ES-I3 (cell line): ENCODE results near the gene ISG15.
"Not testable (repeated sequence)": the region's sequence is repeated elsewhere in the genome, so short reads cannot be mapped to it uniquely, and the experiment has no call there.

Source experiments
- H3K36me3 ChIP-seq: 2 replicates; pipeline ENCODE4 v1.6.1; 2013; ENCODE audit warnings: mild to moderate bottlenecking, low read length, control low read depth, moderate library complexity; ENCODE audit not compliant: insufficient read depth
- H3K4me1 ChIP-seq: 2 replicates; pipeline ENCODE4 v1.6.1; 2013; ENCODE audit warnings: mild to moderate bottlenecking, control low read depth, low read length; ENCODE audit not compliant: insufficient read depth
- H3K9ac ChIP-seq: 2 replicates; pipeline ENCODE4 v1.6.1; 2013; ENCODE audit warnings: low read depth, mild to moderate bottlenecking, low read length, moderate library complexity
- H3K9me3 ChIP-seq: 2 replicates; pipeline ENCODE4 v1.6.1; 2013; ENCODE audit warnings: mild to moderate bottlenecking, low read length, moderate library complexity; ENCODE audit not compliant: control insufficient read depth, insufficient read depth

The ISG15 gene

GRCh38 chr1:1020415-1021009 lies 7.2 kb downstream of the ISG15 start:
- no peaks in the 10 kb centered on the region for H3K9me3 ChIP-seq
- peaks cover 34% of the 10 kb centered on the region for H3K4me1 ChIP-seq
- H3K36me3 ChIP-seq: no peaks in the 10 kb centered on the region
- H3K9ac ChIP-seq: peak overlapping the region; percentile 66

DNA sequence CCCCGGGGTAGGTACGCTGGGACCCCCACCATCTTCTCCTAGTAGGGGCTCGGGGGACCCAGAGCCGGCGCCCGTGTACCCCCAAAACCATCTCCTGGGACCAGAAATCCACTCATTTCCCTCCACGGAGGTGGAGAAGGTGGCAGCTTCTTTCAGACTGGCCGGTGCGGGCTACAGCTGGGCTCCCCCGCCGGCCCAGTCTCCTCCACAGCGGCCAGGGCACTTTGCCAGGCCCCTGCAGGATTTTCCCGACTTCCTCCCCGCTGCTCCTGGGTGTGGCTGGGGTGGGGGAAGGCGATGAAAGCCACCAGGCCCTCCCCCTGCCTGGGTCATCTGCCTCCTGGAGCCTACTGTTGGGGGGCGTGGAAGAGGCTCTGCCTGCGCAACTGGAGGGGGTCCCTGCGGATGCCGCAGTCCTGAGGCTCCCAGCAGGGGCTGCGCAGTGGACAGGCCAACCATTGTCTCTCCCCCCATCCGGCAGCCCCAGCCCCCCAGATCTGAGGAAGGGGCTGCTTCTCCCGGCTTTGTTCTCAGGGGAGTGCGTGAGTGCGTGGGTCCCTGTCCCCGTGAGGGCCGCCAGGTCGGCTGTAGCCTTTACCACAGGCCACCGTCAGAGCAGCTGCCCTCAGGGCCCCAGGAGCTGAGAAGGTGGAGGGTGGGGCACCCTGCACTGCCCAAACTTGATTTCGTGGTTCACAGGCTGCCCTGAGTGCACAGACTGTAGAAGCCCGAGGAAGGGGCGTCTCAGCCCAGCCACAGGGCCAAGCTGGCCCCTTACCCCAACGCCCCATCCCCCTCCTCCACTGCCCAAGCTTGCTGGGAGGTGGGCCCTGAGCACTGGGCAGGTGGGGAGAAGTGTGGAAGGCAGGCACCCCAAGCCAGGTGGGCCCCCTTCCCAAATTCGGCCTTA lies 8.0 kb downstream of the ISG15 start:
- H3K4me1 ChIP-seq: peaks cover 40% of the 10 kb centered on the region
- H3K9ac ChIP-seq: peak overlapping the region; percentile 66
- no peaks in the 10 kb centered on the region for H3K36me3 ChIP-seq
- no peaks in the 10 kb centered on the region for H3K9me3 ChIP-seq

GRCh38 chr1:1021920-1022259 lies 8.6 kb downstream of the ISG15 start:
- Histone ChIP-seq H3K4me1 (peaks cover 46% of the 10 kb centered on the region), H3K9me3 (no peaks in the 10 kb centered on the region), H3K9ac (peak overlapping the region; percentile 66; the same call in 1 of the 2 replicates), H3K36me3 (no peaks in the 10 kb centered on the region)

- no peak overlapping the region; the same call in 1 of the 2 replicates for H3K9ac ChIP-seq
- peaks cover 46% of the 10 kb centered on the region for H3K4me1 ChIP-seq
- H3K36me3 ChIP-seq: no peaks in the 10 kb centered on the region
- no peaks in the 10 kb centered on the region for H3K9me3 ChIP-seq
Observed at GRCh38 chr1:1022302-1023009, 9.2 kb downstream of the ISG15 start.

GRCh38 chr1:1023700-1024099 lies 10.4 kb downstream of the ISG15 start:
- H3K9me3 ChIP-seq: no peaks in the 10 kb centered on the region
- 0 out of 2 replicates have a peak overlapping the region, but pooled peaks have one; percentile 28 for H3K9ac ChIP-seq
- no peaks in the 10 kb centered on the region for H3K36me3 ChIP-seq
- H3K4me1 ChIP-seq: peaks cover 46% of the 10 kb centered on the region

- Histone ChIP-seq H3K9ac (peak overlapping the region; percentile 28), H3K9me3 (no peaks in the 10 kb centered on the region), H3K36me3 (no peaks in the 10 kb centered on the region), H3K4me1 (peaks cover 46% of the 10 kb centered on the region)
Observed at GRCh38 chr1:1024149-1024770, 11.0 kb downstream of the ISG15 start.

- H3K4me1 ChIP-seq: peaks cover 46% of the 10 kb centered on the region
- peak overlapping the region; percentile 38 for H3K9ac ChIP-seq
- no peaks in the 10 kb centered on the region for H3K9me3 ChIP-seq
- no peaks in the 10 kb centered on the region for H3K36me3 ChIP-seq
Observed at GRCh38 chr1:1024771-1025699, 11.7 kb downstream of the ISG15 start.

- Histone ChIP-seq H3K9me3 (no peaks in the 10 kb centered on the region), H3K36me3 (no peaks in the 10 kb centered on the region), H3K9ac (no peak overlapping the region), H3K4me1 (peaks cover 46% of the 10 kb centered on the region)
Observed at GRCh38 chr1:1025730-1026129, 12.4 kb downstream of the ISG15 start.

DNA sequence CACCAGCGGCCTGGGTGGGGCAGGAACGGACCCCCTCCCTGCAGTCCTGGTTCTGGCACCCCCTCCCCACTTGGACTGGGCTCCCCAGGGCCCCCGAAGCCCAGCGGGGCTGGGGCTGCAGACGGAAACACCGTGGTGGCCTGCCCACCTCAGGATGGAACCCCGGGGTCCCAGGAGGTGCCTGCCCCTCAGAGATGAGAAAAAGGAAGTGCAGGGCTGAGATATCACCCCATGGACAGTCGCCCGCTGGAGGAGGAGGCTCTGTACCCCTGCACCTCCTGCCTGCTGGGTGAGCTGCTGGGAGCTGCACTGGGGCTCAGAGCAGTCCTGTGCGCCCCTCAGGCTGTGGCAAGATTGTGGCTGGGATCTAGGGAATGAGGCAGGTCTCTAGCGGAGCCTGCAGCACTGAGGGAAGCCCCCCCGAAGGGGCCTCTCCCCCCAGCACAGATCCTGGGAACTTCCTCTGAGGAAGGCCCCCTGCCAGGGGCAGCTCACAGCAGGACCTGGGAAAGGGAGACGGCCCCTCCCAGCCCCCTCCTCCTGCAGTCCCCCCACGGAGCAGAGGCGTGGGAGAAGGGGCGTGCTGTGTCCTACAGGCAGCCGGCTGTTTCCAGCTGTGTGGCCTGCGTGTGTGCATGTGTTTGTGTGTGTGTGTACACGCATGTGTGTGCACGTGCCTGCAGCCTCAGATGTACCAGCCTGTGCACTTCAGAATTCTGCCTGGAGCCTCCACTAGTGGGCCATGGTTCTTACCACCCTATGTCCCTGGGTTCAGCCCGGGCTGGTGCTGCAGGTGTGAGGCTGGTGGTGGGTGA lies 13.5 kb downstream of the ISG15 start:
- Histone ChIP-seq H3K9me3 (no peaks in the 10 kb centered on the region), H3K4me1 (peaks cover 50% of the 10 kb centered on the region), H3K9ac (no peak overlapping the region), H3K36me3 (no peaks in the 10 kb centered on the region)

- H3K4me1 ChIP-seq: peaks cover 47% of the 10 kb centered on the region
- H3K36me3 ChIP-seq: no peaks in the 10 kb centered on the region
- H3K9me3 ChIP-seq: no peaks in the 10 kb centered on the region
- H3K9ac ChIP-seq: no peak overlapping the region
Observed at GRCh38 chr1:1027791-1028190, 14.5 kb downstream of the ISG15 start.

DNA sequence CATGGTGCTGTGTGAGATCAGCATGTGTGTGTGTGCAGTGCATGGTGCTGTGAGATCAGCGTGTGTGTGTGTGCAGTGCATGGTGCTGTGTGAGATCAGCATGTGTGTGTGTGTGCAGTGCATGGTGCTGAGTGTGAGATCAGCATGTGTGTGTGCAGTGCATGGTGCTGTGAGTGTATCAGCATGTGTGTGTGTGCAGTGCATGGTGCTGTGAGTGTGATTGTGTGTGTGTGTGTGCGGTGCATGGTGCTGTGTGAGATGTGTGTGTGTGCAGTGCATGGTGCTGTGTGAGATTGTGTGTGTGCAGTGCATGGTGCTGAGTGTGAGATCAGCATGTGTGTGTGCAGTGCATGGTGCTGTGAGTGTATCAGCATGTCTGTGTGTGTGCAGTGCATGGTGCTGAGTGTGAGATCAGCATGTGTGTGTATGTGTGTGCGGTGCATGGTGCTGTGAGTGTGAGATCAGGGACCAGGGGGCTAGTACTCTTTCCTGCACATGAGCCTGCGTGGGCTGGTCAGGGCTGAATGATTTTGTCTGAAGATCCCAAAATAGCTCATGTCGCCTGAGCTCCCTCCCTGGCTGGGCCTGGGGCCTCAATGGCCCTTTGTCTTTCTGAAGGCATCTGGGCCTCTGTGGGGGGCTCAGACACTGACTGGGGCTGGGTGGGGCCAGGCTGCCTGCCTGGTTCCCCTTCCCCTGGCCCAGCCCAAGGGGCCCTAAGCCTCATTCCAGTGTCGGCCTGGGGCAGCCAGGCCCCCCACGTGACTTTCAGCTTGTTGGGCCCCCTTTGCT lies 17.8 kb downstream of the ISG15 start:
- not testable (repeated sequence) for H3K9ac ChIP-seq, H3K9me3 ChIP-seq, H3K36me3 ChIP-seq
- peaks cover 20% of the 10 kb centered on the region for H3K4me1 ChIP-seq

DNA sequence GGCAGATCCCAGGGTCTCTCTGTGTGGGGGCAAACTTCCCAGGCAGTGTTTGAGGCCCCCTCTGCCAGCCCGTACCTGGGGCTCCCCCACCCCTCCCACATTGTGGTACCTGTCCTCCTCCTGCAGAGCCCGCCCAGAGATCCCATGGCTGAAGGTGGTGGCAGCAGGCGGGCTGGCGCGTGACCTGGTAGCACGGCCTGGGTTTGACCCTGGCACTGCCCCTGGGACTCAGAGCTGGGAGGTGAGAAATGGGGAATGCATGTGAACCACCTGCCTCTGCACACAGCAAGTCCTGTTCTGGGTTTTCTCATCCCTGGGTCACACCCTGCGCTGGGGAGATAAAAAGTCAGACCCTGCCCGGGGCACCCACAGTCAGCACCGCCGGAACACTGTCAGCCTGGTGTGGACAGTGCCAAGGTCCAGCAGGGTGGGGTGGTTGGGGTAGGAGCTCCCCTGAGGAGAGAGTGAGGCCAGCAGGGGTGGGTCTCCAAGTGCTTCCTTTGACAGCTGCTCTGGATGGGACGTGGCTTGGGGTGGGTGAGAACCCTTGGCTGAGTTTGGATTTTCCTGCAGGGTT lies 18.4 kb downstream of the ISG15 start:
- Histone ChIP-seq H3K9me3 (no peaks in the 10 kb centered on the region), H3K9ac (no peak overlapping the region), H3K36me3 (no peaks in the 10 kb centered on the region), H3K4me1 (peaks cover 13% of the 10 kb centered on the region)
